K562 treated with DMSO at 1 percent for 12 hours (cell line): ENCODE results near the gene SPIN1. TPM values are rescaled to one million over a fixed set of nuclear protein-coding genes. Genes with fewer than 3 reads are reported as not detected.

Experiments used
- total RNA-seq: library from RNA; unstranded; fragments of 300-600 nt; gene quantifications from 2 replicates; pipeline ENCODE4 v1.2.3, GENCODE V29; 2022; ENCODE audit not compliant: insufficient read depth

SPIN1 gene
- total RNA-seq, result 3.6 and 18.4 TPM in 2 replicates

GRCh38 chr9:88388203-88388885 lies at the start of gene SPIN1:
SPIN1 (plus strand) TSS chr9:88388444; CDS start chr9:88426540, 38,096 bp downstream.

Other genes starting within 250 kb of the SPIN1 start
- gene SPATA31C2, start 250.0 kb upstream of the SPIN1 start, total RNA-seq, result 0.20 TPM in 1 of 2 replicates, not detected in the other
- not detected in 2 replicates for gene NXNL2, start 146.7 kb downstream of the SPIN1 start, total RNA-seq